ENCODE measurements around the gene CNTFR.

Gene CNTFR

GRCh38 chr9:34566972-34567371 lies 22.6 kb downstream of the CNTFR start:
- DNase-seq (ENCODE audit: extremely low read depth, low read depth) = no peak
- no peak for TF ChIP-seq CTCF (IDR thresholded peaks at IDR 0.05; ENCODE audit: low read depth, low read length)

DNA sequence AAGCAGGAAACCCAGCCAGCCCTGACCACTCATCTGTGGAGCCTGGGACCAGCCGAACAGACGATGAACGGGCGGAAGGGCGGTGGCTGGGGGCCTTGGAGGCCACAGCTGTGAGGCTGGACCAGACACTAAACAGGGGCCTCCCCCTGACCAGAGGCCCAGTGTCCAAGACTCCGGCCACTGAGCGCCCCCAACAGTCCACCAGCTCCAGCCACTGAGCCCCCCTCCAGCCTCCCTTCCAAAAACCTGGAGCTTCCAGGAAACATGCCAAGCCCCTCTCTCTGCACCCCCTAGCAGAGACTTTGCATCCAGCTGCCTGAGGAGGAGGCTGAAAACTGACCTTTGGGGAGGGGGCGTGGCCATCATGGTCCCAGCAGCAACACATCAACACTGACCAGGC lies 23.2 kb downstream of the CNTFR start:
- TF ChIP-seq CTCF (IDR thresholded peaks at IDR 0.05; ENCODE audit: low read depth, low read length) = no peak
- DNase-seq (ENCODE audit: extremely low read depth, low read depth) = no peak

DNA sequence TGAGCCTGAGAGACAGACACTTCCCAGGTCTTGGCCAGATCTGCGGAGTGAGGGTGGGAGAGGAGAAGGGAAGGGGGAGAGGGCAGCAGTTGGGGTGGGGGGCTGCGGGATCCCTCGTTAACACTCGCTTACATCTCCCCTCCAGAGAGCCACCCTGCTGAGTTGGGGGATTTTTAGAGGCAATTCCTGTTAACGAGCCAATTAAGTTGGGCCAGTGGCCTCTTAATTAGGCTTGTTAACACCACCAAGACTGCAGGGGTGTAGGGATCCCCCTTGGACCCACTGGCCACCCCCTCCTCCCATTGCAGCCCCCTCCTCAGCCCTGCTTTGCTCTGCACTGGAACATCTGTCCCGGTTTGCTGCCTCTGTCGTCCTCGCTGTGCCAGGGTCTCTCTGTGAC lies 23.7 kb downstream of the CNTFR start:
- no peak for DNase-seq (ENCODE audit: extremely low read depth, low read depth)
- TF ChIP-seq CTCF (IDR thresholded peaks at IDR 0.05; ENCODE audit: low read depth, low read length) = no peak

DNA sequence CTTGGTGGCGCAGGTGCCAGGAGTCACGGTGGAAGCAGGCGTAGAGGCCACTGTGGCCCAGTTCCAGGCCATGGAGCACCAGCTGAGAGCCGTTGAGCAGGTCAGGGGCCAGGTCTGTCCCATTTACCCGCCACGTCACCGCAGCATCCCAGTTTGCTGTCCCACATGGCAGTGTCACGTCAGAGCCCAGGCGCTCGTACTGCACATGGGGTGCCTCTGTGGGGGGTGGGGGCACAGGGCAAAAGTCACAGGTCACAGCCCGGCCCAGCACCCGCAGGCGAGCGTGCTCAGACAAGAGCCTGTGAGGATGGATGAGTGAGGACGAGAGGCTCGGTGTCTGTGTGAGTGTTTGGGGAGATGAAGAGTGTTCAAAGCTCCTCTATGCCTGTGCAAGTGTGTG lies 24.9 kb downstream of the CNTFR start:
- no peak for DNase-seq (ENCODE audit: extremely low read depth, low read depth)
- TF ChIP-seq CTCF (IDR thresholded peaks at IDR 0.05; ENCODE audit: low read depth, low read length) = no peak

GRCh38 chr9:34563262-34563661 lies 26.3 kb downstream of the CNTFR start:
- no peak for TF ChIP-seq CTCF (IDR thresholded peaks at IDR 0.05; ENCODE audit: low read depth, low read length)
- DNase-seq (ENCODE audit: extremely low read depth, low read depth) = no peak

GRCh38 chr9:34562135-34562745 lies 27.3 kb downstream of the CNTFR start:
- peak; percentile 40 for TF ChIP-seq CTCF (IDR thresholded peaks at IDR 0.05; ENCODE audit: low read depth, low read length)
- DNase-seq (ENCODE audit: extremely low read depth, low read depth) = no peak

DNA sequence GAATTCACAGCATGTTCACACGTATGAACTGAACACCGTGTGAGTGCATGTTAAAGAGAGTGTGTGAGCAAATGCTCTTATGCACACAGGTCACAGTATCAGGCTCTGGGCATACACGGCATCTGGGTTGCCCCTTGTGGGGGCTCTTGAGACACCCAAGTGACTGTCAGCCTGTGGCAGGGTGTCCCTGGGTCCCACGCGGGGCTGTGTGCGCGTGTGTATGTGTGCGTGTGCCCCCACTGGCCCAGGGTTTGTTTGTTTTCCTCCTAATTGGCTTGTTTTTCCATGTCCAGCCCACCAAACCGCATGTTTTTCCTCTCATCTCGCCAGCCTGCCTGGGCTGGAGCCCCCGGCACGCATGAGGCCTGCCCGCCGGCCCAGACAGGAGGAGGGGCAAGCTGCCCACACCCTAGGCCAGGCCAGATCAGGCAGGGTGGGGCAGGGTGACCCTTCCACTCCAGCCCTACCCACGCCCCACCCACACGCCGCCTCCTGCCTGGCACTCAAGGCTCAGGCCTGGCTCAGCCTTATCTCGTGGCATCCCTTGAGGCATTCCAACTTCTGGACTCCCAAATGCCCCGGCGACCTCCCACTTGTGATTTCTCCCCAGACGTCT lies 28.8 kb downstream of the CNTFR start:
- DNase-seq (ENCODE audit: extremely low read depth, low read depth) = no peak
- TF ChIP-seq CTCF (IDR thresholded peaks at IDR 0.05; ENCODE audit: low read depth, low read length) = no peak
